ENCODE data around the gene AKAP11. TPM values are rescaled to one million over a fixed set of nuclear protein-coding genes. Genes with fewer than 3 reads are reported as not detected.
A peak's percentile ranks its signal among the peaks of the same experiment; 100 is the strongest.

AKAP11 gene
- total and polyA plus RNA-seq, 9 of the 15 experiments (the other 6 are each of a cell fraction or from before 2014, with no cell fraction given): 2.2 to 31.3 (median 10.9) TPM

DNA sequence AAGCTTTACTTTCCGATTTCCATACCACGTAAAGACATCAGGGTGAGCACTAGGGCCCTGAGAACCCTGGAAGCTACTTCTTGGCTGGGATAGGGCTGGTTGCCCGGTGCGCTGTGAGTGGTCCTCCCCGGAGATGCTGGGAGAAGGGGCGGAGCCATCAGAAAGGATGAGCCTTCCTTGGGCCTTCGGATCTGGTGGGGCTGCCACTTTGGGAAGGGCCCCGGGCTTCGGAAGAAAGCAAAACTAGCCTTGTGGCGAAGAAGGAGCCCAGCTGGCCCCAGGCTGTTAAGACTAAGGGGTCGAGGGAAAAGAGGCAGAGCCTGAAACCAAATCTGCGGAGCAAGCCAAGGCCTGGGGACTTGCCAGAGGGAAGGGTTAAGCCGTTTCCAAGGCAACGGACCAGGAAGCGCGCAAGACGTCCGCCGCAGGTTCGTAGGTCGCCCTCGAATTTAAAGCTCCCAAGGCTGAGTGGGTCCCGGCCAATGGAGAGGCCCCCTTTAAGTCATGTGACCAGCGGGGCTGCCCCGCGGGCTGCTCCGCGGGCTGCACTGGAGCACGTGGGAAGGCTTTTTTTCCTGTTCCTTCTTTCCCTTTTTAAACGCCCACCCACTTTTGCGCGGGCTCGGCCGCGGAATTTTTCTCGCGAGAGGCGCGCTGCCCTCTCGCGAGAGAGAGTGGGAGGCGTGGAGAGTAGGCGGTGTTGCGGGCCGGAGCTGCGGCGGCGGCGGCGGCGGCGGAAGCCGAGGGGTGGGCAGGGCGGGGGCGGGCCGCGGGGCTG is 426 bp upstream of the AKAP11 start (continued):
- TF ChIP-seq NCOA2 (IDR thresholded peaks at IDR 0.05; ENCODE audit: partially characterized antibody in 2 of 2): no peak
- TF ChIP-seq, protein P1, sequence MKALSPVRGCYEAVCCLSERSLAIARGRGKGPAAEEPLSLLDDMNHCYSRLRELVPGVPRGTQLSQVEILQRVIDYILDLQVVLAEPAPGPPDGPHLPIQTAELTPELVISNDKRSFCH (CRISPR knock-in tag; IDR thresholded peaks at IDR 0.05): no peak
- TF ChIP-seq, protein P1 (tag; IDR thresholded peaks at IDR 0.05): peak; percentile 40; the same call in 1 of the 2 replicates
- TF ChIP-seq, protein P2, sequence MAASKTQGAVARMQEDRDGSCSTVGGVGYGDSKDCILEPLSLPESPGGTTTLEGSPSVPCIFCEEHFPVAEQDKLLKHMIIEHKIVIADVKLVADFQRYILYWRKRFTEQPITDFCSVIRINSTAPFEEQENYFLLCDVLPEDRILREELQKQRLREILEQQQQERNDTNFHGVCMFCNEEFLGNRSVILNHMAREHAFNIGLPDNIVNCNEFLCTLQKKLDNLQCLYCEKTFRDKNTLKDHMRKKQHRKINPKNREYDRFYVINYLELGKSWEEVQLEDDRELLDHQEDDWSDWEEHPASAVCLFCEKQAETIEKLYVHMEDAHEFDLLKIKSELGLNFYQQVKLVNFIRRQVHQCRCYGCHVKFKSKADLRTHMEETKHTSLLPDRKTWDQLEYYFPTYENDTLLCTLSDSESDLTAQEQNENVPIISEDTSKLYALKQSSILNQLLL (CRISPR knock-in tag; IDR thresholded peaks at IDR 0.05; ENCODE audit: borderline replicate concordance): no peak
- no peak for TF ChIP-seq ZKSCAN8 (CRISPR knock-in tag; IDR thresholded peaks at IDR 0.05)
- TF ChIP-seq POLR2AphosphoS2 (IDR thresholded peaks at IDR 0.05; ENCODE audit: low read length): no peak
- peak; percentile 95 for TF ChIP-seq RAD51 (IDR thresholded peaks at IDR 0.05; ENCODE audit: borderline replicate concordance, low read depth)
- peak; percentile 67; the same call in 1 of the 2 replicates for TF ChIP-seq NR2C2 (CRISPR knock-in tag; IDR thresholded peaks at IDR 0.05)
- peak; percentile 90 for TF ChIP-seq NR2C2 (tag; IDR thresholded peaks at IDR 0.05)
- TF ChIP-seq RBM15 (IDR thresholded peaks at IDR 0.05; ENCODE audit: insufficient read depth, low read length): no peak
- TF ChIP-seq RB1 (IDR thresholded peaks at IDR 0.05; ENCODE audit: low read depth): peak; percentile 63; the same call in 1 of the 2 replicates
- no peak for TF ChIP-seq ZNF551 (CRISPR knock-in tag; IDR thresholded peaks at IDR 0.05)
- no peak for TF ChIP-seq PHB2 (IDR thresholded peaks at IDR 0.05; ENCODE audit: low read depth)
- TF ChIP-seq DACH1 (IDR thresholded peaks at IDR 0.05; ENCODE audit: partially characterized antibody): no peak
- TF ChIP-seq, protein P3, sequence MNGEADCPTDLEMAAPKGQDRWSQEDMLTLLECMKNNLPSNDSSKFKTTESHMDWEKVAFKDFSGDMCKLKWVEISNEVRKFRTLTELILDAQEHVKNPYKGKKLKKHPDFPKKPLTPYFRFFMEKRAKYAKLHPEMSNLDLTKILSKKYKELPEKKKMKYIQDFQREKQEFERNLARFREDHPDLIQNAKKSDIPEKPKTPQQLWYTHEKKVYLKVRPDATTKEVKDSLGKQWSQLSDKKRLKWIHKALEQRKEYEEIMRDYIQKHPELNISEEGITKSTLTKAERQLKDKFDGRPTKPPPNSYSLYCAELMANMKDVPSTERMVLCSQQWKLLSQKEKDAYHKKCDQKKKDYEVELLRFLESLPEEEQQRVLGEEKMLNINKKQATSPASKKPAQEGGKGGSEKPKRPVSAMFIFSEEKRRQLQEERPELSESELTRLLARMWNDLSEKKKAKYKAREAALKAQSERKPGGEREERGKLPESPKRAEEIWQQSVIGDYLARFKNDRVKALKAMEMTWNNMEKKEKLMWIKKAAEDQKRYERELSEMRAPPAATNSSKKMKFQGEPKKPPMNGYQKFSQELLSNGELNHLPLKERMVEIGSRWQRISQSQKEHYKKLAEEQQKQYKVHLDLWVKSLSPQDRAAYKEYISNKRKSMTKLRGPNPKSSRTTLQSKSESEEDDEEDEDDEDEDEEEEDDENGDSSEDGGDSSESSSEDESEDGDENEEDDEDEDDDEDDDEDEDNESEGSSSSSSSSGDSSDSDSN (IDR thresholded peaks at IDR 0.05; ENCODE audit: borderline replicate concordance in 1 of 2, low read depth in 2 of 2, low read length in 2 of 2): no peak
- TF ChIP-seq, protein P4, sequence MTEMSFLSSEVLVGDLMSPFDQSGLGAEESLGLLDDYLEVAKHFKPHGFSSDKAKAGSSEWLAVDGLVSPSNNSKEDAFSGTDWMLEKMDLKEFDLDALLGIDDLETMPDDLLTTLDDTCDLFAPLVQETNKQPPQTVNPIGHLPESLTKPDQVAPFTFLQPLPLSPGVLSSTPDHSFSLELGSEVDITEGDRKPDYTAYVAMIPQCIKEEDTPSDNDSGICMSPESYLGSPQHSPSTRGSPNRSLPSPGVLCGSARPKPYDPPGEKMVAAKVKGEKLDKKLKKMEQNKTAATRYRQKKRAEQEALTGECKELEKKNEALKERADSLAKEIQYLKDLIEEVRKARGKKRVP (CRISPR knock-in tag; IDR thresholded peaks at IDR 0.05): no peak
- TF ChIP-seq, protein P5, sequence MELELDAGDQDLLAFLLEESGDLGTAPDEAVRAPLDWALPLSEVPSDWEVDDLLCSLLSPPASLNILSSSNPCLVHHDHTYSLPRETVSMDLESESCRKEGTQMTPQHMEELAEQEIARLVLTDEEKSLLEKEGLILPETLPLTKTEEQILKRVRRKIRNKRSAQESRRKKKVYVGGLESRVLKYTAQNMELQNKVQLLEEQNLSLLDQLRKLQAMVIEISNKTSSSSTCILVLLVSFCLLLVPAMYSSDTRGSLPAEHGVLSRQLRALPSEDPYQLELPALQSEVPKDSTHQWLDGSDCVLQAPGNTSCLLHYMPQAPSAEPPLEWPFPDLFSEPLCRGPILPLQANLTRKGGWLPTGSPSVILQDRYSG (tag; conservative IDR thresholded peaks at IDR 0.05; ENCODE audit: low read depth): no peak

Data from K562 (cell line).